ENCODE measurements around the gene CEP295NL. TPM values are rescaled to one million over a fixed set of nuclear protein-coding genes. Genes with fewer than 3 reads are reported as not detected.

CEP295NL gene
- total and polyA plus RNA-seq, 12 donors: 0.04 to 2.6 (median 0.82) TPM

GRCh38 chr17:78919861-78920450 is 17.0 kb upstream of the CEP295NL start:
- peak overlapping the region in 2 of 10 donors; percentile 5 to 19 for H3K27ac ChIP-seq
- TF ChIP-seq CTCF (IDR thresholded peaks at IDR 0.05): no peak
- no peak for DNase-seq
- H3K36me3 ChIP-seq: peaks cover 0 to 4% (median 0%) of the 10 kb centered on the region in 9 donors
- intact Hi-C loops (cut with DNase I): loop anchor here in 6 of 10 donors (2.0 to 10.0 kb wide), 6 partner anchors 31 to 55 kb away; no protein-coding TSS in a partner anchor
- WGBS, 2 donors: 71 to 77% methylated on average over 20 of the region's 20 CpGs
- peaks cover 22 to 94% (median 72%) of the 10 kb centered on the region in 9 donors for H3K4me1 ChIP-seq
- H3K4me3 ChIP-seq: no peak overlapping the region
- no peaks in the 10 kb centered on the region for H3K27me3 ChIP-seq
- no peaks in the 10 kb centered on the region for H3K9me3 ChIP-seq
- ATAC-seq: no peak

- ATAC-seq (no peak), DNase-seq (no peak)
- H3K27ac ChIP-seq: peak overlapping the region in 2 of 10 donors; percentile 21 to 82
- TF ChIP-seq CTCF (IDR thresholded peaks at IDR 0.05): no peak
- H3K4me3 ChIP-seq: no peak overlapping the region
- no peaks in the 10 kb centered on the region for H3K9me3 ChIP-seq
- H3K27me3 ChIP-seq: no peaks in the 10 kb centered on the region
- intact Hi-C loops (cut with DNase I): no loop called here
- H3K4me1 ChIP-seq: peaks cover 22 to 100% (median 75%) of the 10 kb centered on the region in 9 donors
- 71 to 72% methylated on average over 14 of the region's 14 CpGs for WGBS, 2 donors
- H3K36me3 ChIP-seq: peaks cover 0 to 4% (median 0%) of the 10 kb centered on the region in 9 donors
These were observed 16.0 kb upstream of the CEP295NL start for GRCh38 chr17:78918979-78919378.

GRCh38 chr17:78917451-78918275 is 14.7 kb upstream of the CEP295NL start:
- TF ChIP-seq CTCF (IDR thresholded peaks at IDR 0.05): no peak
- peak overlapping the region in 1 of 10 donors; percentile 14 for H3K4me3 ChIP-seq
- peak overlapping the region in 3 of 10 donors; percentile 18 to 82 (median 48) for H3K27ac ChIP-seq
- H3K27me3 ChIP-seq: no peaks in the 10 kb centered on the region
- no peaks in the 10 kb centered on the region for H3K9me3 ChIP-seq
- 79 to 82% methylated on average over 20 to 21 of the region's 21 CpGs for WGBS, 2 donors
- H3K36me3 ChIP-seq: peaks cover 0 to 4% (median 0%) of the 10 kb centered on the region in 9 donors
- no peak for DNase-seq
- intact Hi-C loops (cut with DNase I): no loop called here
- H3K4me1 ChIP-seq: peaks cover 22 to 100% (median 64%) of the 10 kb centered on the region in 9 donors
- no peak for ATAC-seq

GRCh38 chr17:78915872-78916632 is 13.1 kb upstream of the CEP295NL start:
- WGBS, 2 donors: 40 to 50% methylated on average over 17 of the region's 17 CpGs
- peak overlapping the region; percentile 29 to 96 (median 80) for H3K27ac ChIP-seq
- no peak for TF ChIP-seq CTCF (IDR thresholded peaks at IDR 0.05)
- peak overlapping the region in 4 of 10 donors; percentile 12 to 41 (median 19) for H3K4me3 ChIP-seq
- peaks cover 12 to 100% (median 52%) of the 10 kb centered on the region in 9 donors for H3K4me1 ChIP-seq
- intact Hi-C loops (cut with DNase I): no loop called here
- peak in 1 of 2 donors; percentile 58 for DNase-seq
- H3K9me3 ChIP-seq: no peaks in the 10 kb centered on the region
- peak; percentile 53 to 88 (median 73) for ATAC-seq
- no peaks in the 10 kb centered on the region for H3K27me3 ChIP-seq
- H3K36me3 ChIP-seq: no peaks in the 10 kb centered on the region

All from heart right ventricle (tissue), 16 donors.